Pancreas (tissue), 10 donors: ENCODE data around the gene TRMT10B. TPM values are rescaled to one million over a fixed set of nuclear protein-coding genes. Genes with fewer than 3 reads are reported as not detected.
A peak's percentile ranks its signal among the peaks of the same experiment; 100 is the strongest.

Source experiments
- ATAC-seq, 4 donors: fragments of 200-7000 bp; cut with Tn5 transposase; one replicate each; pipeline versions ENCODE4 v1.8.0 to v1.9.1; 2020; ENCODE audit warnings: mild to moderate bottlenecking in 4 of 4, moderate library complexity in 4 of 4
- DNase-seq, 6 donors: peaks; one replicate each; pipeline ENCODE4 v3.0.0-alpha.2; 2020
- FAIRE-seq: peaks from 2 replicates; lab custom pipeline; 2012; peaks lifted over from hg19 to GRCh38; lab: Jason Lieb, UNC
- H3K27ac ChIP-seq, 4 donors: fragments of 200-600 bp; sonication (generic); 1 replicate in 3 of 4; 2 replicates in 1 of 4; pipeline versions ENCODE4 v1.5.0 to v1.8.0; 2020
- H3K27me3 ChIP-seq, 4 donors: fragments of 200-600 bp; one replicate each; pipeline ENCODE4 v1.8.0; 2021
- H3K36me3 ChIP-seq, 3 donors: fragments of 200-600 bp; sonication (generic) in 1 of 3; one replicate each; pipeline versions ENCODE4 v1.5.0 to v1.8.0; 2020 to 2021
- H3K4me1 ChIP-seq, 3 donors: fragments of 200-600 bp; one replicate each; pipeline ENCODE4 v1.8.0; 2021
- H3K4me3 ChIP-seq, 4 donors: fragments of 200-600 bp; sonication (generic) in 2 of 4; one replicate each; pipeline versions ENCODE4 v1.5.0 to v1.8.0; 2020 to 2021
- H3K9me3 ChIP-seq, 4 donors: fragments of 200-600 bp; one replicate each; pipeline ENCODE4 v1.8.0; 2021
- CTCF ChIP-seq, 4 donors: fragments of 200-600 bp; sonication (generic) in 3 of 4; IDR thresholded peaks; one replicate each; pipeline versions ENCODE4 v1.5.0 to v1.8.0; 2021; ENCODE audit warnings: antibody characterized with exemption in 4 of 4
- WGBS, 2 donors: extraction: QIAGEN DNeasy Blood & Tissue Kit; methylation state at CpG; one replicate each; pipeline ENCODE4 v1.1.7; 2013; 5-methylcytosine and 5-hydroxymethylcytosine counted together
- intact Hi-C, 3 donors: fragments of 100-400 bp; cut with DNase I; formaldehyde crosslinking; loops; one replicate each; pipeline versions ENCODE4 v1.11.1 to v1.14.2; 2022
- polyA plus RNA-seq, 2 donors: library from polyadenylated mRNA; stranded (reverse); fragments of 200-250 nt; gene quantifications; one replicate each; pipeline ENCODE4 v1.2.3, GENCODE V29; 2013
- total RNA-seq, 6 donors: library from RNA; stranded (reverse); fragmentation: NEBNext Ultra II Directional in 4 of 6; extraction: Animal tissue kit (Norgen Biotek cat#: 25700) in 4 of 6; gene quantifications; one replicate each; pipeline versions ENCODE4 v1.2.1 to v1.2.4, GENCODE V29; 2021 to 2023
- donor health status: healthy with polysubstance abuse.
- donor health status: DM: no; HTN: no; CAD: no; lungs with moderate emphysema.
- donor health status: DM: no; HTN: no; CAD: no.
- donor health status: control.
- donor health status: control.
- donor health status: Bipolar disorder and iron deficiency.
- donor health status: DM: yes; HTN: yes; CAD: no.
- donor health status: DM: no; HTN: no; CAD: no.
- donor health status: DM: no; HTN: no; CAD: no.
- donor health status: DM: yes; HTN: yes; CAD: no.

The TRMT10B gene
- 1 to 10 TPM; 4.0 to 7.3 (median 5.4) TPM for total RNA-seq
- 1 to 10 TPM; 6.5 to 8.8 TPM for polyA plus RNA-seq

- no peak for TF ChIP-seq CTCF (IDR thresholded peaks at IDR 0.05)
- H3K4me3 ChIP-seq: peak within 1 kb of the TSS; percentile 63 to 74 (median 70)
- ATAC-seq: peak; percentile 95 to 98 (median 97)
- 2 to 3% methylated on average over 40 of the region's 40 CpGs for WGBS, 2 donors
- peak; percentile 56 to 83 (median 66) for DNase-seq
- H3K4me1 ChIP-seq: peaks cover 0 to 11% (median 4%) of the 10 kb centered on the region in 3 donors
- H3K36me3 ChIP-seq: no peaks in the 10 kb centered on the region
- H3K9me3 ChIP-seq: no peaks in the 10 kb centered on the region
- H3K27ac ChIP-seq: peak within 1 kb of the TSS; percentile 23 to 75 (median 68)
- intact Hi-C loops: loop anchor here in 1 of 3 donors (10.0 kb wide), 1 partner anchor 269 kb away; the partner anchor contains the start of gene POLR1E
- no peak for FAIRE-seq
- no peaks in the 10 kb centered on the region for H3K27me3 ChIP-seq
Measured at GRCh38 chr9:37753489-37754190, at the start of gene TRMT10B. Gene TRMT10B, plus strand, starts transcription at chr9:37753805. Its CDS starts 8,127 bp downstream, at chr9:37761932.

GRCh38 chr9:37705787-37706186, 47.8 kb upstream of the TRMT10B start:
- H3K36me3 ChIP-seq: no peaks in the 10 kb centered on the region
- no peaks in the 10 kb centered on the region for H3K27me3 ChIP-seq
- H3K27ac ChIP-seq: no peak overlapping the region
- H3K4me3 ChIP-seq: no peak overlapping the region
- no peaks in the 10 kb centered on the region for H3K9me3 ChIP-seq
- intact Hi-C loops: no loop called here
- 79 to 83% methylated on average over 3 of the region's 3 CpGs for WGBS, 2 donors
- H3K4me1 ChIP-seq: no peaks in the 10 kb centered on the region
- no peak for DNase-seq
- no peak for ATAC-seq
- no peak for FAIRE-seq
- no peak for TF ChIP-seq CTCF (IDR thresholded peaks at IDR 0.05)

- WGBS, 2 donors: 81 to 88% methylated on average over 3 of the region's 3 CpGs
- Histone ChIP-seq H3K4me1 (no peaks in the 10 kb centered on the region), H3K27me3 (no peaks in the 10 kb centered on the region), H3K9me3 (no peaks in the 10 kb centered on the region), H3K4me3 (no peak overlapping the region), H3K27ac (no peak overlapping the region), H3K36me3 (no peaks in the 10 kb centered on the region)
- no peak for ATAC-seq
- no peak for FAIRE-seq
- DNase-seq: no peak
- intact Hi-C loops: no loop called here
- TF ChIP-seq CTCF (IDR thresholded peaks at IDR 0.05): no peak
Measured at GRCh38 chr9:37706290-37706689, 47.3 kb upstream of the TRMT10B start.

GRCh38 chr9:37707748-37708147, 45.9 kb upstream of the TRMT10B start:
- no peak for ATAC-seq
- Histone ChIP-seq H3K27ac (no peak overlapping the region), H3K27me3 (no peaks in the 10 kb centered on the region), H3K36me3 (no peaks in the 10 kb centered on the region), H3K4me1 (no peaks in the 10 kb centered on the region), H3K9me3 (no peaks in the 10 kb centered on the region), H3K4me3 (no peak overlapping the region)
- no peak for TF ChIP-seq CTCF (IDR thresholded peaks at IDR 0.05)
- WGBS, 2 donors: 71 to 76% methylated on average over 4 of the region's 4 CpGs
- no peak for FAIRE-seq
- intact Hi-C loops: no loop called here
- no peak for DNase-seq

- 84 to 88% methylated on average over 3 of the region's 3 CpGs for WGBS, 2 donors
- no peak for FAIRE-seq
Measured at GRCh38 chr9:37710046-37710445, 43.6 kb upstream of the TRMT10B start.

More at GRCh38 chr9:37710046-37710445, 43.6 kb upstream of the TRMT10B start:
- intact Hi-C loops: no loop called here
- DNase-seq (no peak), ATAC-seq (no peak)
- Histone ChIP-seq H3K27ac (no peak overlapping the region), H3K4me3 (no peak overlapping the region), H3K36me3 (no peaks in the 10 kb centered on the region), H3K9me3 (no peaks in the 10 kb centered on the region), H3K4me1 (no peaks in the 10 kb centered on the region), H3K27me3 (no peaks in the 10 kb centered on the region)
- TF ChIP-seq CTCF (IDR thresholded peaks at IDR 0.05): no peak
